ENCODE results near the gene PHF20. TPM values are rescaled to one million over a fixed set of nuclear protein-coding genes. Genes with fewer than 3 reads are reported as not detected.

PHF20 gene
- total RNA-seq, 4 donors from 2014 or later, result 30.5 to 53.3 (median 33.4) TPM

GRCh38 chr20:35883778-35884540, 112.1 kb downstream of the PHF20 start:
- intact Hi-C loops (cut with DNase I; ENCODE audit: low total_unique reads), result no loop called here
- DNase-seq (ENCODE audit: low spot score in 2 of 2), result peak; percentile 76 to 93
- WGBS, 2 donors, result 21% methylated on average over 10 of the region's 10 CpGs
- TF ChIP-seq, protein P1, sequence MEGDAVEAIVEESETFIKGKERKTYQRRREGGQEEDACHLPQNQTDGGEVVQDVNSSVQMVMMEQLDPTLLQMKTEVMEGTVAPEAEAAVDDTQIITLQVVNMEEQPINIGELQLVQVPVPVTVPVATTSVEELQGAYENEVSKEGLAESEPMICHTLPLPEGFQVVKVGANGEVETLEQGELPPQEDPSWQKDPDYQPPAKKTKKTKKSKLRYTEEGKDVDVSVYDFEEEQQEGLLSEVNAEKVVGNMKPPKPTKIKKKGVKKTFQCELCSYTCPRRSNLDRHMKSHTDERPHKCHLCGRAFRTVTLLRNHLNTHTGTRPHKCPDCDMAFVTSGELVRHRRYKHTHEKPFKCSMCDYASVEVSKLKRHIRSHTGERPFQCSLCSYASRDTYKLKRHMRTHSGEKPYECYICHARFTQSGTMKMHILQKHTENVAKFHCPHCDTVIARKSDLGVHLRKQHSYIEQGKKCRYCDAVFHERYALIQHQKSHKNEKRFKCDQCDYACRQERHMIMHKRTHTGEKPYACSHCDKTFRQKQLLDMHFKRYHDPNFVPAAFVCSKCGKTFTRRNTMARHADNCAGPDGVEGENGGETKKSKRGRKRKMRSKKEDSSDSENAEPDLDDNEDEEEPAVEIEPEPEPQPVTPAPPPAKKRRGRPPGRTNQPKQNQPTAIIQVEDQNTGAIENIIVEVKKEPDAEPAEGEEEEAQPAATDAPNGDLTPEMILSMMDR (IDR thresholded peaks at IDR 0.05), result peak in 1 of 3 donors; percentile 60
- no peak for TF ChIP-seq POLR2A (IDR thresholded peaks at IDR 0.05)
- no peak overlapping the region for H3K4me3 ChIP-seq (ENCODE audit: low read depth, poor library complexity, severe bottlenecking)

GRCh38 chr20:35884541-35884865, 112.7 kb downstream of the PHF20 start:
- H3K4me3 ChIP-seq (ENCODE audit: low read depth, poor library complexity, severe bottlenecking), result no peak overlapping the region
- TF ChIP-seq POLR2A (IDR thresholded peaks at IDR 0.05), result no peak
- TF ChIP-seq, protein P1 (IDR thresholded peaks at IDR 0.05), result no peak
- WGBS, 2 donors, result 22 to 29% methylated on average over 1 of the region's 1 CpG
- intact Hi-C loops (cut with DNase I; ENCODE audit: low total_unique reads), result no loop called here
- DNase-seq (ENCODE audit: low spot score in 2 of 2), result no peak

DNA sequence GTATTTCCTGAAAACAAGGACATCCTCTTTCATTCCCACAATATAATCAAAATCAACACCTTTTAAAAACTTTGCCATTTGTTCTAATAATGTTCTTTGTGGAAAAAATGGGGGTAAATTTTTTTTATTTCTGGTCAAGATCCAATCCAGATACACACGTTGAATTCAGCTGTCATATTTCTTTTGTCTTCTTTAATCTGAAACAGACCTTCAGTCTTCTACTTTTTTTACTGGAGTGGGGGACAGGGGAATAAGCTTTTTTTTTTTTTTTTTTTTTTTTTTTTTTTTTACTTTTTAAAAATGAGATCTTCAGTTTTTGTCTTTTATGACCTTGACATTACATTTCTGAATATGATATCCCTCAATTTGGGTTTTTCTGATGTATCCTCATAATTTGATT, 113.4 kb downstream of the PHF20 start:
- no peak overlapping the region for H3K4me3 ChIP-seq (ENCODE audit: low read depth, poor library complexity, severe bottlenecking)
- intact Hi-C loops (cut with DNase I; ENCODE audit: low total_unique reads), result no loop called here
- DNase-seq (ENCODE audit: low spot score in 2 of 2), result no peak
- TF ChIP-seq, protein P1 (IDR thresholded peaks at IDR 0.05), result no peak
- TF ChIP-seq POLR2A (IDR thresholded peaks at IDR 0.05), result no peak
- 46 to 47% methylated on average over 1 of the region's 1 CpG for WGBS, 2 donors

DNA sequence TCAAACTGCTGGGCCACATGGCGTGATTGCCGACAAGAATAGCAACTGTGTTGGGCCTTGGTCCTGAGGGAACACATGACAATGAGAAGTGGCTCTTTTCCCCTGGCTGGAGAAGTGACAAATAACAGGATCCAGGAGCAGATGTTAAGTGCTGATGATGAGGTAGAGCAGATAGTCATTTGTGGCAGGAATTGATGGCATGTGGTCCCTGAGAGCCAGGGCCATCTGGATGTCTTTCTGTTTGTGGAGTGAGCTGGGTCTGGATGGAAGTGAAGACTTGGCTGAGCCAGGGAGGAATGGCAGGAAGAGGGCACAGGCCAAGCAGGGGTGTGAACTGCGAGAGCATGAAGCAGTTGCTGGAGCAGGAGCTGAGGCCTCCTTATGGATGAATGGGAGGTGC, 114.7 kb downstream of the PHF20 start:
- no peak overlapping the region for H3K4me3 ChIP-seq (ENCODE audit: low read depth, poor library complexity, severe bottlenecking)
- TF ChIP-seq POLR2A (IDR thresholded peaks at IDR 0.05), result no peak
- TF ChIP-seq, protein P1 (IDR thresholded peaks at IDR 0.05), result no peak
- WGBS, 2 donors, result 81 to 85% methylated on average over 3 of the region's 3 CpGs
- no peak for DNase-seq (ENCODE audit: low spot score in 2 of 2)
- intact Hi-C loops (cut with DNase I; ENCODE audit: low total_unique reads), result no loop called here

DNA sequence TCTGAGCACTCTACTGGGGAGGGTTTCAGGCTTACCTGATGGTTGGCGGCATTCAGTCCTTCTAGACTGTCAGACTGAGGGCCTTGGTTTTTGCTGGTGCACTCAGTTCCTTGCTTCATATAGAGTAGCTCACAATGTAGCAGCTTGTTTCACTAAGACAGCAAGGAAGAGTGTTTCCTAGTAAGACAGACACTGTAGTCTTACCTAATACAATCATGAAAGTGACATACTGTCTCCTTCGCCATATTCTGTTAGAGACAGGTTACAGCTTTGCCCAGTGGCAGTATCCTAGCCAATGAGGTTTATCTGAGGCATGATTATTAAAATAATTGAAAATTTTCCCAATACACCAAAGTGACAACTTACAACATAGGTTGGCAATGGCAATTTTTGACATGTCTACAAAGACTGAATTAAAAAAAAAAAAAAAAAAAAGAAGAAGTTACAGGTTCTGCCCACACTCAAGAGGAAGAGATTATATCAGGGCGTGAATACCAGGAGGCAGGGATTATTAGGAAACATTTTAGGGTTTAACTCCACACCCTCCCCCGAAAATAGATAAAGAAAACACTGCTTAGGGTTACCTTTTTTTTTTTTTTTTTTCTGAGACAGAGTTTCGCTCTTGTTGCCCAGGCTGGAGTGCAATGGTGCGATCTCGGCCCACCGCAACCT, 115.7 kb downstream of the PHF20 start:
- DNase-seq (ENCODE audit: low spot score in 2 of 2), result no peak
- WGBS, 2 donors, result 71 to 74% methylated on average over 8 of the region's 8 CpGs
- H3K4me3 ChIP-seq (ENCODE audit: low read depth, poor library complexity, severe bottlenecking), result no peak overlapping the region
- TF ChIP-seq, protein P1 (IDR thresholded peaks at IDR 0.05), result no peak
- no peak for TF ChIP-seq POLR2A (IDR thresholded peaks at IDR 0.05)
- intact Hi-C loops (cut with DNase I; ENCODE audit: low total_unique reads), result no loop called here

Measured in lower leg skin (tissue), 4 donors.